Iris pigment epithelial cell (primary cell): ENCODE measurements around the gene RTTN.
"Not testable (repeated sequence)": the region's sequence is repeated elsewhere in the genome, so short reads cannot be mapped to it uniquely, and the experiment has no call there.

Source experiments
- DNase-seq: peaks from one replicate; pipeline ENCODE4 v3.0.0-alpha.2; 2011; ENCODE audit warnings: low read depth

Gene RTTN

GRCh38 chr18:70205421-70206397, at the start of gene RTTN:
Gene RTTN (minus strand): TSS chr18:70205687. CDS start chr18:70205658, 29 bp downstream.
- peak; percentile 97 for DNase-seq

- no peak for DNase-seq
These were observed 45.3 kb upstream of the RTTN start for GRCh38 chr18:70250781-70251180.

GRCh38 chr18:70249861-70250260, 44.4 kb upstream of the RTTN start:
- not testable (repeated sequence) for DNase-seq

GRCh38 chr18:70249118-70249517, 43.6 kb upstream of the RTTN start:
- DNase-seq = peak; percentile 67

- DNase-seq = no peak
These were observed 40.6 kb upstream of the RTTN start for GRCh38 chr18:70246061-70246466.

- no peak for DNase-seq
These were observed 37.8 kb upstream of the RTTN start for GRCh38 chr18:70243131-70243929.

GRCh38 chr18:70236921-70237320, 31.4 kb upstream of the RTTN start:
- not testable (repeated sequence) for DNase-seq

GRCh38 chr18:70235478-70235877, 30.0 kb upstream of the RTTN start:
- DNase-seq = no peak

GRCh38 chr18:70234667-70235459, 29.4 kb upstream of the RTTN start:
- peak; percentile 80 for DNase-seq

GRCh38 chr18:70233974-70234373, 28.5 kb upstream of the RTTN start:
- no peak for DNase-seq

GRCh38 chr18:70232261-70232660, 26.8 kb upstream of the RTTN start:
- DNase-seq = no peak

- DNase-seq = no peak
These were observed 24.2 kb upstream of the RTTN start for GRCh38 chr18:70229639-70230038.

- no peak for DNase-seq
These were observed 23.0 kb upstream of the RTTN start for GRCh38 chr18:70228536-70228935.

GRCh38 chr18:70227438-70227837, 22.0 kb upstream of the RTTN start:
- no peak for DNase-seq

GRCh38 chr18:70221915-70222278, 16.4 kb upstream of the RTTN start:
- no peak for DNase-seq

- no peak for DNase-seq
These were observed 15.8 kb upstream of the RTTN start for GRCh38 chr18:70221156-70221914.

- DNase-seq = no peak
These were observed 15.1 kb upstream of the RTTN start for GRCh38 chr18:70220628-70221027.

- no peak for DNase-seq
These were observed 14.2 kb upstream of the RTTN start for GRCh38 chr18:70219688-70220087.

GRCh38 chr18:70216788-70217187, 11.3 kb upstream of the RTTN start:
- no peak for DNase-seq

GRCh38 chr18:70207181-70207580, 1.7 kb upstream of the RTTN start:
- DNase-seq = no peak

- DNase-seq = no peak
These were observed 5.2 kb downstream of the RTTN start for GRCh38 chr18:70200286-70200685.
